ENCODE data around the gene TM6SF1. TPM values are rescaled to one million over a fixed set of nuclear protein-coding genes. Genes with fewer than 3 reads are reported as not detected.

TM6SF1 gene
- total and polyA plus RNA-seq, 2 experiments from 2014 or later = 0.14 TPM; not detected in 1

GRCh38 chr15:83160741-83161140, 53.3 kb downstream of the TM6SF1 start:
- in situ Hi-C loops (cut with MboI) = no loop called here
- peaks cover 17% of the 10 kb centered on the region for H3K4me1 ChIP-seq (ENCODE audit: insufficient read depth)
- no peaks in the 10 kb centered on the region for H3K27me3 ChIP-seq (replicated peaks; ENCODE audit: insufficient read depth)
- H3K9me3 ChIP-seq (ENCODE audit: low read depth) = no peaks in the 10 kb centered on the region
- TF ChIP-seq EZH2 (IDR thresholded peaks at IDR 0.05; ENCODE audit: insufficient read depth, poor library complexity, severe bottlenecking) (no peak), EZH2phosphoT487 (IDR thresholded peaks at IDR 0.05; ENCODE audit: insufficient read depth, low read depth) (no peak)
- no peaks in the 10 kb centered on the region for H4K20me1 ChIP-seq (ENCODE audit: insufficient read depth)
- peaks cover 16% of the 10 kb centered on the region; the same call in 1 of the 2 replicates for H3K36me3 ChIP-seq (ENCODE audit: low read depth)
- no peak overlapping the region for H3K4me2 ChIP-seq (ENCODE audit: unreplicated experiment)
- H3K79me2 ChIP-seq (ENCODE audit: insufficient read depth) = peaks cover 15% of the 10 kb centered on the region
- no peak for DNase-seq
- H3K27ac ChIP-seq = no peak overlapping the region
- H2AFZ ChIP-seq = no peak overlapping the region
- peaks cover 14% of the 10 kb centered on the region for H3F3A ChIP-seq (ENCODE audit: insufficient read depth)
- no peak overlapping the region for H3K9ac ChIP-seq
- no peaks in the 10 kb centered on the region for H3K9me2 ChIP-seq (ENCODE audit: insufficient read depth)
- H3K4me3 ChIP-seq = no peak overlapping the region
- 94 to 97% methylated on average over 3 of the region's 3 CpGs for WGBS, 2 experiments (ENCODE audit: low coverage in 1 of 2, low lambda C conversion rate in 2 of 2, missing lambda C conversion rate in 2 of 2)

DNA sequence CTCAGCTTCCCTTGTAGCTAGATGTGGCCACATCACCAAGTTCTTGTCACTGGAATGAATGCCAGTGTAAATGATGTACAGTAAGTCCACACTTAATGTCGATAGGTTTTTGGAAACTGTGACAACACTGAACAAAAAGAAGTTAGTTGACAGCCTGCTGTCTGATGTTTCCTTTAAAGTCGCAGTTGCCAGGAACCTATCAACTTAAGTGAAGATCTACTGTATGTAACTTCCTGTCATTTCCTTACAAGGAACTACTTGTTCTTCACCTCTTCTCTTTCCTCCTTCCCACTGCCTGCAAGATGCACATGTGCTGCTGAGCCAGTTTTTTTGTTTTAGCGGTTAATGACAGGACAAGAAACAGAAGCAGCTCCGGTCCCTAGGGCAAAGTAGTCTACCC, 55.6 kb downstream of the TM6SF1 start:
- Histone ChIP-seq H3K27ac (no peak overlapping the region), H3K79me2 (ENCODE audit: insufficient read depth) (peaks cover 38% of the 10 kb centered on the region), H3K4me2 (ENCODE audit: unreplicated experiment) (no peak overlapping the region)

DNA sequence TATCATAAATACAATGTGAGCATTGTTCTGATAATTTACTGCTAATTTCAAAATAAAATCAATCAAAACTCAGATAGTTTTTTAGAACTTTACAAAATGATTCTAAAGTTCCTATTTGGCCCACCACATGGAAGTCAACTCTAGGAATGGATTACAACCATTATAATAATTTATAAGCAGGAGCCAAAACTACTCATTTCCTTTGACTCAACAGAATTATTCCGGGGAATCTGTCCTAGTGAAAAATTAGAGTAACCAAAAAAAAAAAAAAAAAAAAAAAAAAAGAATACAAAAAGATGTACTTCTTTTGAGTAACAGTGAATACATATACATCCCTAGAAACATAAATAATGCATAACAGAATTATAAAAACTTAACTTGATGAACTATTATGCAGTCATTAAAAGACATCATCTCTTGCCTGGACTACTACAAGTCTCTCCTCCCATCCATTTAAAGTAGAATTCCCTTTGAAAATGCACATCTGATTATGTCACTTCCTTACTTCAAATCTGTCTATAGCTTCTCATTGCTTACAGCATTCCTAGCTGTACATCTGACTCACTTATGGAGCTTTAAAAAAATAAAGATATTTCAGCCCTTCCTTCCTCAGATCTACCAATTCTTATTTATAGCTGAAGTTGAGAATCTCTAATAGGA, 56.8 kb downstream of the TM6SF1 start:
- TF ChIP-seq EZH2 (IDR thresholded peaks at IDR 0.05; ENCODE audit: insufficient read depth, poor library complexity, severe bottlenecking) (no peak), EZH2phosphoT487 (IDR thresholded peaks at IDR 0.05; ENCODE audit: insufficient read depth, low read depth) (no peak)
- no peak overlapping the region for H3K4me3 ChIP-seq
- H3K27me3 ChIP-seq (replicated peaks; ENCODE audit: insufficient read depth) = no peaks in the 10 kb centered on the region
- in situ Hi-C loops (cut with MboI) = no loop called here
- H3K27ac ChIP-seq = no peak overlapping the region
- no peak overlapping the region for H3K4me2 ChIP-seq (ENCODE audit: unreplicated experiment)
- WGBS, 2 experiments (ENCODE audit: low coverage in 1 of 2, low lambda C conversion rate in 2 of 2, missing lambda C conversion rate in 2 of 2) = 0 to 4% methylated on average over 1 of the region's 1 CpG
- peaks cover 12% of the 10 kb centered on the region for H3K4me1 ChIP-seq (ENCODE audit: insufficient read depth)
- H3K9me2 ChIP-seq (ENCODE audit: insufficient read depth) = no peaks in the 10 kb centered on the region
- H3K9me3 ChIP-seq (ENCODE audit: low read depth) = no peaks in the 10 kb centered on the region
- no peak overlapping the region for H2AFZ ChIP-seq
- H3K36me3 ChIP-seq (ENCODE audit: low read depth) = 0 out of 2 replicates have a peak, but pooled peaks cover 4% of the 10 kb centered on the region
- H3K9ac ChIP-seq = no peak overlapping the region
- peaks cover 49% of the 10 kb centered on the region for H3K79me2 ChIP-seq (ENCODE audit: insufficient read depth)
- no peaks in the 10 kb centered on the region for H4K20me1 ChIP-seq (ENCODE audit: insufficient read depth)
- peaks cover 14% of the 10 kb centered on the region for H3F3A ChIP-seq (ENCODE audit: insufficient read depth)
- peak; percentile 44 for DNase-seq

More for the DNA sequence above, 55.6 kb downstream of the TM6SF1 start:
- Histone ChIP-seq H3K4me1 (ENCODE audit: insufficient read depth) (peaks cover 17% of the 10 kb centered on the region), H2AFZ (no peak overlapping the region), H3K36me3 (ENCODE audit: low read depth) (0 out of 2 replicates have a peak, but pooled peaks cover 4% of the 10 kb centered on the region), H3K27me3 (replicated peaks; ENCODE audit: insufficient read depth) (no peaks in the 10 kb centered on the region), H3K9me3 (ENCODE audit: low read depth) (no peaks in the 10 kb centered on the region), H3K9ac (no peak overlapping the region), H3F3A (ENCODE audit: insufficient read depth) (peaks cover 14% of the 10 kb centered on the region), H3K4me3 (no peak overlapping the region), H3K9me2 (ENCODE audit: insufficient read depth) (no peaks in the 10 kb centered on the region), H4K20me1 (ENCODE audit: insufficient read depth) (no peaks in the 10 kb centered on the region)
- WGBS, 2 experiments (ENCODE audit: low coverage in 1 of 2, low lambda C conversion rate in 2 of 2, missing lambda C conversion rate in 2 of 2) = 97 to 99% methylated on average over 4 of the region's 4 CpGs
- no peak for DNase-seq
- TF ChIP-seq EZH2 (IDR thresholded peaks at IDR 0.05; ENCODE audit: insufficient read depth, poor library complexity, severe bottlenecking) (no peak), EZH2phosphoT487 (IDR thresholded peaks at IDR 0.05; ENCODE audit: insufficient read depth, low read depth) (no peak)
- in situ Hi-C loops (cut with MboI) = no loop called here

GRCh38 chr15:83164771-83165404, 57.4 kb downstream of the TM6SF1 start:
- Histone ChIP-seq H3K4me2 (ENCODE audit: unreplicated experiment) (no peak overlapping the region), H3K27me3 (replicated peaks; ENCODE audit: insufficient read depth) (no peaks in the 10 kb centered on the region), H4K20me1 (ENCODE audit: insufficient read depth) (no peaks in the 10 kb centered on the region), H2AFZ (no peak overlapping the region), H3K9ac (no peak overlapping the region), H3K4me1 (ENCODE audit: insufficient read depth) (peaks cover 12% of the 10 kb centered on the region), H3F3A (ENCODE audit: insufficient read depth) (peaks cover 15% of the 10 kb centered on the region), H3K9me2 (ENCODE audit: insufficient read depth) (no peaks in the 10 kb centered on the region), H3K36me3 (ENCODE audit: low read depth) (0 out of 2 replicates have a peak, but pooled peaks cover 4% of the 10 kb centered on the region), H3K27ac (no peak overlapping the region), H3K79me2 (ENCODE audit: insufficient read depth) (peaks cover 55% of the 10 kb centered on the region), H3K4me3 (no peak overlapping the region), H3K9me3 (ENCODE audit: low read depth) (no peaks in the 10 kb centered on the region)
- no peak for DNase-seq
- WGBS, 2 experiments (ENCODE audit: low coverage in 1 of 2, low lambda C conversion rate in 2 of 2, missing lambda C conversion rate in 2 of 2) = 96 to 99% methylated on average over 4 of the region's 4 CpGs
- in situ Hi-C loops (cut with MboI) = no loop called here
- no peak for TF ChIP-seq EZH2phosphoT487 (IDR thresholded peaks at IDR 0.05; ENCODE audit: insufficient read depth, low read depth)
